HepG2 (cell line): ENCODE results near the gene TLE7. TPM values are rescaled to one million over a fixed set of nuclear protein-coding genes. Genes with fewer than 3 reads are reported as not detected.

Experiments used
- DPF2 ChIP-seq: sonication (generic); formaldehyde crosslinking; IDR thresholded peaks from 2 replicates; pipeline ENCODE4 v1.4.0; 2020; ENCODE audit warnings: mild to moderate bottlenecking, low read depth, missing genetic modification reagents, borderline replicate concordance
- KLF12 ChIP-seq: sonication (generic); formaldehyde crosslinking; IDR thresholded peaks from 2 replicates; pipeline ENCODE4 v1.4.0; 2020; ENCODE audit warnings: missing genetic modification reagents, borderline replicate concordance
- PRDM15 ChIP-seq: sonication (generic); formaldehyde crosslinking; IDR thresholded peaks from 2 replicates; pipeline ENCODE4 v1.4.0; 2020; ENCODE audit warnings: missing genetic modification reagents
- SETDB1 ChIP-seq: sonication (generic); formaldehyde crosslinking; IDR thresholded peaks from 2 replicates; pipeline ENCODE4 v1.5.1; 2020; ENCODE audit warnings: missing genetic modification reagents, mild to moderate bottlenecking, borderline replicate concordance
- SIN3A ChIP-seq: IDR thresholded peaks from 2 replicates; pipeline ENCODE4 v1.6.1; 2011; ENCODE audit warnings: low read depth, mild to moderate bottlenecking, control low read depth, low read length, borderline replicate concordance
- ZMYM4 ChIP-seq: sonication (generic); formaldehyde crosslinking; IDR thresholded peaks from 2 replicates; pipeline ENCODE4 v1.8.1; 2023; ENCODE audit warnings: mild to moderate bottlenecking, missing genetic modification reagents
- ZNF558 ChIP-seq: sonication (generic); formaldehyde crosslinking; IDR thresholded peaks from 2 replicates; pipeline ENCODE4 v1.9.0; 2022; ENCODE audit warnings: mild to moderate bottlenecking, missing genetic modification reagents, borderline replicate concordance
- ZNF746 ChIP-seq: sonication (generic); formaldehyde crosslinking; IDR thresholded peaks from 2 replicates; pipeline ENCODE4 v1.8.0; 2022; ENCODE audit warnings: mild to moderate bottlenecking, missing genetic modification reagents
- polyA plus RNA-seq, 8 experiments: library from polyadenylated mRNA; depleted of rRNA in 3 of 8; stranded (reverse) in 7 of 8; unstranded in 1 of 8; fragments of >200 nt; fragmentation: Illumina TruSeq in 4 of 8; extraction: Trizol in 4 of 8; gene quantifications; 2 replicates each; pipeline versions ENCODE4 v1.2.1 to v1.2.3, GENCODE V29; 2011 to 2016; ENCODE audit warnings: low read depth in 4 of 8, missing spikeins in 1 of 8, mixed read lengths in 1 of 8; ENCODE audit not compliant: insufficient read depth in 1 of 8
- total RNA-seq, 5 experiments: library from RNA; depleted of rRNA; stranded (reverse); fragments of >200 nt; fragmentation: Illumina TruSeq; extraction: Trizol; gene quantifications; 2 replicates each; pipeline ENCODE4 v1.2.3, GENCODE V29; 2016; ENCODE audit warnings: low read depth in 1 of 5
- TF ChIP-seq, protein P1 (sequence below): IDR thresholded peaks from 2 replicates; pipeline ENCODE4 v1.6.1; 2016; ENCODE audit warnings: missing biosample characterization, missing genetic modification reagents, low read depth
- TF ChIP-seq, protein P2 (sequence below): sonication (generic); formaldehyde crosslinking; IDR thresholded peaks from 2 replicates; pipeline ENCODE4 v1.4.0; 2020; ENCODE audit warnings: missing genetic modification reagents, borderline replicate concordance
- TF ChIP-seq, protein P3 (sequence below): sonication (generic); formaldehyde crosslinking; IDR thresholded peaks from 2 replicates; pipeline ENCODE4 v1.8.0; 2022; ENCODE audit warnings: missing genetic modification reagents, mild to moderate bottlenecking, moderate library complexity, borderline replicate concordance

The TLE7 gene
- total and polyA plus RNA-seq, 2 of the 13 experiments (the other 11 are each of a cell fraction or from before 2014, with no cell fraction given) = not detected

- TF ChIP-seq SIN3A (peak; percentile 96), ZMYM4 (CRISPR knock-in tag) (peak; percentile 92), ZNF558 (CRISPR knock-in tag) (peak; percentile 90; the same call in 1 of the 2 replicates), SETDB1 (CRISPR knock-in tag) (no peak), PRDM15 (CRISPR knock-in tag) (no peak), ZNF746 (CRISPR knock-in tag) (no peak; the same call in 1 of the 2 replicates), KLF12 (CRISPR knock-in tag) (peak; percentile 94; the same call in 1 of the 2 replicates), DPF2 (CRISPR knock-in tag) (no peak)
- TF ChIP-seq, protein P1, sequence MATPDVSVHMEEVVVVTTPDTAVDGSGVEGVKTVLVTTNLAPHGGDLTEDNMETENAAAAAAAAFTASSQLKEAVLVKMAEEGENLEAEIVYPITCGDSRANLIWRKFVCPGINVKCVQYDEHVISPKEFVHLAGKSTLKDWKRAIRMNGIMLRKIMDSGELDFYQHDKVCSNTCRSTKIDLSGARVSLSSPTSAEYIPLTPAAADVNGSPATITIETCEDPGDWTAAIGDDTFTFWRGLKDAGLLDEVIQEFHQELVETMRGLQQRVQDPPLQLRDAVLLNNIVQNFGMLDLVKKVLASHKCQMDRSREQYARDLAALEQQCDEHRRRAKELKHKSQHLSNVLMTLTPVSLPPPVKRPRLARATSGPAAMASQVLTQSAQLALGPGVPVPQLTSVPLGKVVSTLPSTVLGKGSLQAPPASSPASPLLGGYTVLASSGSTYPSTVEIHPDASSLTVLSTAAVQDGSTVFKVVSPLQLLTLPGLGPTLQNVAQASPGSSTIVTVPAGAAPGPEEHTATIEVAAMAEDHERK = peak; percentile 62; the same call in 1 of the 2 replicates
- TF ChIP-seq, protein P2, sequence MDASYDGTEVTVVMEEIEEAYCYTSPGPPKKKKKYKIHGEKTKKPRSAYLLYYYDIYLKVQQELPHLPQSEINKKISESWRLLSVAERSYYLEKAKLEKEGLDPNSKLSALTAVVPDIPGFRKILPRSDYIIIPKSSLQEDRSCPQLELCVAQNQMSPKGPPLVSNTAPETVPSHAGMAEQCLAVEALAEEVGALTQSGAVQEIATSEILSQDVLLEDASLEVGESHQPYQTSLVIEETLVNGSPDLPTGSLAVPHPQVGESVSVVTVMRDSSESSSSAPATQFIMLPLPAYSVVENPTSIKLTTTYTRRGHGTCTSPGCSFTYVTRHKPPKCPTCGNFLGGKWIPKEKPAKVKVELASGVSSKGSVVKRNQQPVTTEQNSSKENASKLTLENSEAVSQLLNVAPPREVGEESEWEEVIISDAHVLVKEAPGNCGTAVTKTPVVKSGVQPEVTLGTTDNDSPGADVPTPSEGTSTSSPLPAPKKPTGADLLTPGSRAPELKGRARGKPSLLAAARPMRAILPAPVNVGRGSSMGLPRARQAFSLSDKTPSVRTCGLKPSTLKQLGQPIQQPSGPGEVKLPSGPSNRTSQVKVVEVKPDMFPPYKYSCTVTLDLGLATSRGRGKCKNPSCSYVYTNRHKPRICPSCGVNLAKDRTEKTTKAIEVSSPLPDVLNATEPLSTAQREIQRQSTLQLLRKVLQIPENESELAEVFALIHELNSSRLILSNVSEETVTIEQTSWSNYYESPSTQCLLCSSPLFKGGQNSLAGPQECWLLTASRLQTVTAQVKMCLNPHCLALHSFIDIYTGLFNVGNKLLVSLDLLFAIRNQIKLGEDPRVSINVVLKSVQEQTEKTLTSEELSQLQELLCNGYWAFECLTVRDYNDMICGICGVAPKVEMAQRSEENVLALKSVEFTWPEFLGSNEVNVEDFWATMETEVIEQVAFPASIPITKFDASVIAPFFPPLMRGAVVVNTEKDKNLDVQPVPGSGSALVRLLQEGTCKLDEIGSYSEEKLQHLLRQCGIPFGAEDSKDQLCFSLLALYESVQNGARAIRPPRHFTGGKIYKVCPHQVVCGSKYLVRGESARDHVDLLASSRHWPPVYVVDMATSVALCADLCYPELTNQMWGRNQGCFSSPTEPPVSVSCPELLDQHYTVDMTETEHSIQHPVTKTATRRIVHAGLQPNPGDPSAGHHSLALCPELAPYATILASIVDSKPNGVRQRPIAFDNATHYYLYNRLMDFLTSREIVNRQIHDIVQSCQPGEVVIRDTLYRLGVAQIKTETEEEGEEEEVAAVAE (CRISPR knock-in tag) = peak; percentile 89
- TF ChIP-seq, protein P3, sequence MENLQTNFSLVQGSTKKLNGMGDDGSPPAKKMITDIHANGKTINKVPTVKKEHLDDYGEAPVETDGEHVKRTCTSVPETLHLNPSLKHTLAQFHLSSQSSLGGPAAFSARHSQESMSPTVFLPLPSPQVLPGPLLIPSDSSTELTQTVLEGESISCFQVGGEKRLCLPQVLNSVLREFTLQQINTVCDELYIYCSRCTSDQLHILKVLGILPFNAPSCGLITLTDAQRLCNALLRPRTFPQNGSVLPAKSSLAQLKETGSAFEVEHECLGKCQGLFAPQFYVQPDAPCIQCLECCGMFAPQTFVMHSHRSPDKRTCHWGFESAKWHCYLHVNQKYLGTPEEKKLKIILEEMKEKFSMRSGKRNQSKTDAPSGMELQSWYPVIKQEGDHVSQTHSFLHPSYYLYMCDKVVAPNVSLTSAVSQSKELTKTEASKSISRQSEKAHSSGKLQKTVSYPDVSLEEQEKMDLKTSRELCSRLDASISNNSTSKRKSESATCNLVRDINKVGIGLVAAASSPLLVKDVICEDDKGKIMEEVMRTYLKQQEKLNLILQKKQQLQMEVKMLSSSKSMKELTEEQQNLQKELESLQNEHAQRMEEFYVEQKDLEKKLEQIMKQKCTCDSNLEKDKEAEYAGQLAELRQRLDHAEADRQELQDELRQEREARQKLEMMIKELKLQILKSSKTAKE (CRISPR knock-in tag) = peak; percentile 24; the same call in 1 of the 2 replicates
Observed at GRCh38 chr16:71461686-71462648, 20.1 kb upstream of the TLE7 start, which contains the start of gene ZNF23 (continued).
